Mesendoderm (in vitro differentiated cells): ENCODE results near the gene LAG3.
A peak's percentile ranks its signal among the peaks of the same experiment; 100 is the strongest.

Experiments used
- DNase-seq: peaks from one replicate; pipeline ENCODE4 v3.0.0; 2013
- H2AK5ac ChIP-seq: 2 replicates; pipeline ENCODE4 v1.6.1; 2013; ENCODE audit warnings: low read length, inconsistent platforms
- H2BK120ac ChIP-seq: 2 replicates; pipeline ENCODE4 v1.6.1; 2013; ENCODE audit warnings: low read depth, mild to moderate bottlenecking, low read length, moderate library complexity, mixed read lengths
- H2BK15ac ChIP-seq: replicated peaks from 2 replicates; pipeline ENCODE4 v1.6.1; 2013; ENCODE audit warnings: low read depth, mild to moderate bottlenecking, moderate library complexity
- H2BK5ac ChIP-seq: 2 replicates; pipeline ENCODE4 v1.6.1; 2013; ENCODE audit warnings: low read length, inconsistent platforms
- H3K18ac ChIP-seq: 2 replicates; pipeline ENCODE4 v1.6.1; 2013; ENCODE audit warnings: mild to moderate bottlenecking, low read length, mixed read lengths
- H3K23ac ChIP-seq: one replicate; pipeline ENCODE4 v1.6.1; 2013; ENCODE audit warnings: low read length
- H3K27ac ChIP-seq: 2 replicates; pipeline ENCODE4 v1.5.1; 2013; ENCODE audit warnings: low read depth, mild to moderate bottlenecking, inconsistent platforms, low read length, moderate library complexity
- H3K27me3 ChIP-seq: 2 replicates; pipeline ENCODE4 v1.6.1; 2013; ENCODE audit warnings: low read length, control low read depth, mild to moderate bottlenecking, inconsistent platforms; ENCODE audit not compliant: insufficient read depth, poor library complexity
- H3K36me3 ChIP-seq: 2 replicates; pipeline ENCODE4 v1.6.1; 2013; ENCODE audit warnings: low read length, inconsistent platforms; ENCODE audit not compliant: control insufficient read depth, insufficient read depth
- H3K4ac ChIP-seq: one replicate; pipeline ENCODE4 v1.6.1; 2013; ENCODE audit warnings: low read depth, mild to moderate bottlenecking, low read length, moderate library complexity
- H3K4me1 ChIP-seq: 2 replicates; pipeline ENCODE4 v1.6.1; 2013; ENCODE audit warnings: low read depth, low read length, inconsistent platforms; ENCODE audit not compliant: control insufficient read depth
- H3K4me2 ChIP-seq: 2 replicates; pipeline ENCODE4 v1.6.1; 2013; ENCODE audit warnings: low read length
- H3K4me3 ChIP-seq: 2 replicates; pipeline ENCODE4 v1.5.1; 2013; ENCODE audit warnings: mild to moderate bottlenecking, low read length
- H3K56ac ChIP-seq: one replicate; pipeline ENCODE4 v1.6.1; 2013; ENCODE audit warnings: low read length
- H3K79me1 ChIP-seq: 2 replicates; pipeline ENCODE4 v1.6.1; 2013; ENCODE audit warnings: low read length, inconsistent platforms
- H3K79me2 ChIP-seq: 2 replicates; pipeline ENCODE4 v1.6.1; 2013; ENCODE audit warnings: mild to moderate bottlenecking, low read length; ENCODE audit not compliant: control insufficient read depth, insufficient read depth
- H3K9ac ChIP-seq: 2 replicates; pipeline ENCODE4 v1.6.1; 2013; ENCODE audit warnings: low read length, inconsistent platforms
- H4K5ac ChIP-seq: one replicate; pipeline ENCODE4 v1.6.1; 2013; ENCODE audit warnings: low read length
- H4K8ac ChIP-seq: one replicate; pipeline ENCODE4 v1.6.1; 2013; ENCODE audit warnings: low read depth, mild to moderate bottlenecking, control low read depth, low read length, moderate library complexity
- WGBS: extraction: QIAGEN DNeasy Blood & Tissue Kit; methylation state at CpG from one replicate; pipeline ENCODE4 v1.1.7; 2013; ENCODE audit warnings: low lambda C conversion rate, missing lambda C conversion rate; ENCODE audit not compliant: insufficient coverage; ENCODE audit errors: extremely low coverage; 5-methylcytosine and 5-hydroxymethylcytosine counted together

Gene LAG3

DNA sequence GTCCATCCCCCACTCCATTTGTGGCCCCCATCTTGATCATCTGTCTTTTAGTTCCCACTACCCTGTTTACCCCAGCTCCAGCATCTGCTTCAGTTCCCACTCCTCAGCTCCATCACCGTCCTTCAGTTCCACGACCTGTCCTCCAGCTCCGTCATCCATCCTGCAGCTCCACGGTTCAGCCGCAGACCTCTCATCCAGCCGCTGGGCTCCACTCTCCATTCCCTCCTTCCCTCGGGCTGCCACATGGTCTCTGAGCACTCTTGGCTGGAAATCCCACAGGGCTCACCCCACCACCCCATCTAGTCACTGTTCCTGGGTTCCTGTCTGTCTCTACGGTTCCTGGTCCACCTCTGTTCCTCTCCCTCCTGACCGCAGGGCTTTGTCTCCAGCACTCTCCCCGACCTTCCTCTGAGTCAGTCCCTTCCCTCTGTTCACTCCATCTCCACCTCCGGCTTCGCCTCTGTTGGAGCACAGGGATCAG is 52.6 kb downstream of the LAG3 start:
- Histone ChIP-seq H3K27me3 (peaks cover 2% of the 10 kb centered on the region), H3K4me2 (peak overlapping the region; percentile 94), H3K27ac (no peak overlapping the region), H3K18ac (no peak overlapping the region), H3K4ac (no peak overlapping the region), H2BK5ac (no peak overlapping the region), H2AK5ac (no peak overlapping the region), H3K4me1 (peaks cover 9% of the 10 kb centered on the region), H2BK120ac (no peak overlapping the region), H3K36me3 (no peaks in the 10 kb centered on the region), H3K9ac (peak overlapping the region; percentile 61), H4K8ac (no peak overlapping the region), H3K79me1 (peaks cover 3% of the 10 kb centered on the region), H4K5ac (no peak overlapping the region), H3K23ac (no peak overlapping the region), H3K79me2 (peaks cover 4% of the 10 kb centered on the region), H3K56ac (peak overlapping the region; percentile 75), H2BK15ac (no peak overlapping the region), H3K4me3 (peak overlapping the region; percentile 16)
- no CpG with 5 or more reads among the region's 12 CpGs for WGBS
- DNase-seq = peak; percentile 65

DNA sequence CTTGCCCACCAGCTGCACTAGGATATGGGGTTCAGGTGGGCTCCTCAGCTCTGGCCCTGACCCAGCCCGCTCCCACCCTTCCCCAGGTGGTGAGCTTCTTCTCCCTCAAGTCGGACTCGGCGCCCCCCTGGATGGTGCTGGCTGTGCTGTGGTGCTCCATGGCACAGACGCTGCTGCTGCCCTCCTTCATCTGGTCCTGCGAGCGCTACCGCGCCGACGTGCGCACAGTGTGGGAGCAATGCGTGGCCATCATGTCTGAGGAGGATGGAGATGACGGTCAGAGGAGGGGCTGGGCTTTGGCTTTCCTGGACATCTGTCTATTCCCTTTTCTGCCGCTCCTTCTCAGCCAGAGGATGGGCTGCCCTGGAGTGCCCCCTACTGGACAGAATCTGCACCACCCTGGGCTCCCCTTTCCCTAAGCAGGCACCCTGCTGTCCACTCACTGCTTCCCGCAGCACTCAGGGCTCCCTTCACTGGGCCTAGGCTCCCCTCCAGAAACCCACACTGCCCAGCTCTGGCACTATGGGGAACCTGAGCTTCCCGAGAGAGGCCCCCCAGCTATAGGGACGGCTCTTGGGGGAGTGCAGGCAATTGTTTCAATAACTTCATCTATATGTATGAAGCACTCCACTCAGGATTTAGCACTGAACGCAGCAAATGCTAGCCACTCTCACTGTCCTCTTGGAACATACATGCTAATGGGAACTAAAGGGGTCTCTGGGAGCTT is 53.2 kb downstream of the LAG3 start:
- WGBS = no CpG with 5 or more reads among the region's 19 CpGs
- Histone ChIP-seq H3K27ac (no peak overlapping the region), H4K5ac (no peak overlapping the region)

DNA sequence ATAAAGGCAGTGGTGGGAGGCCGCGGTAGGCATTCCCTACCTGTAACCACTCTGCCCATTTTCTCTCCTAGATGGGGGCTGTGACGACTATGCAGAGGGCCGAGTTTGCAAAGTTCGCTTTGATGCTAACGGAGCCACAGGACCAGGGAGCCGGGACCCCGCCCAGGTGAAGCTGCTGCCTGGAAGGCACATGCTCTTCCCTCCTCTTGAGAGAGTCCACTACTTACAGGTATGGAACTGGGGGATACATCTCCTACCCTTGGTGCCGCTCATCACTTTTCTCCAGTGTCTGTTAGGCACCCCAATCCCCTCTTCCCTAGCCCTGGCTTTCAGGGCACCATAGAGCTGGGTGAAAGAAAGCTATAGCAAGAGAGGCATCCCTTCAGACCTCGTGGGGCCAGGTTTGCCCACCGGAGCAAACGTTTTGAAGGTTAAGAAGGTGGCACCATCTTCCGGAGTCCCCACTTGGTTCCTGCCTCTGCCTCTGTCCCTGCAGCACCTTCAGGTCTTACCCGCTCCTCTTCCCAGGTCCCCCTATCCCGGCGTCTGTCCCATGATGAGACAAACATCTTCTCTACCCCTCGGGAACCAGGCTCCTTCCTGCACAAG is 53.9 kb downstream of the LAG3 start:
- H4K8ac ChIP-seq = no peak overlapping the region
- no peak overlapping the region for H2BK120ac ChIP-seq
- no peak overlapping the region for H3K4me3 ChIP-seq
- no peak overlapping the region for H3K23ac ChIP-seq
- H3K9ac ChIP-seq = no peak overlapping the region
- H3K4me1 ChIP-seq = peaks cover 6% of the 10 kb centered on the region
- no peak overlapping the region for H3K4me2 ChIP-seq
- no peak overlapping the region for H4K5ac ChIP-seq
- WGBS = no CpG with 5 or more reads among the region's 17 CpGs
- H3K36me3 ChIP-seq = no peaks in the 10 kb centered on the region
- H3K18ac ChIP-seq = no peak overlapping the region
- no peak overlapping the region for H2BK15ac ChIP-seq
- no peak overlapping the region for H3K27ac ChIP-seq
- peaks cover 9% of the 10 kb centered on the region for H3K79me1 ChIP-seq
- H3K56ac ChIP-seq = no peak overlapping the region
- no peak overlapping the region for H2AK5ac ChIP-seq
- no peak overlapping the region for H3K4ac ChIP-seq
- H2BK5ac ChIP-seq = no peak overlapping the region
- no peak for DNase-seq
- peaks cover 4% of the 10 kb centered on the region for H3K79me2 ChIP-seq
- peaks cover 2% of the 10 kb centered on the region for H3K27me3 ChIP-seq

More for the DNA sequence above, 53.2 kb downstream of the LAG3 start:
- Histone ChIP-seq H3K4ac (no peak overlapping the region), H3K56ac (peak overlapping the region; percentile 75), H3K79me1 (peaks cover 8% of the 10 kb centered on the region), H3K36me3 (no peaks in the 10 kb centered on the region), H3K4me2 (peak overlapping the region; percentile 94), H2AK5ac (no peak overlapping the region), H3K27me3 (peaks cover 2% of the 10 kb centered on the region), H3K9ac (peak overlapping the region; percentile 61), H2BK120ac (no peak overlapping the region), H3K18ac (no peak overlapping the region), H3K4me1 (peaks cover 9% of the 10 kb centered on the region), H4K8ac (no peak overlapping the region), H2BK15ac (no peak overlapping the region), H3K4me3 (peak overlapping the region; percentile 16), H2BK5ac (no peak overlapping the region), H3K79me2 (peaks cover 4% of the 10 kb centered on the region), H3K23ac (no peak overlapping the region)
- DNase-seq = peak; percentile 83

DNA sequence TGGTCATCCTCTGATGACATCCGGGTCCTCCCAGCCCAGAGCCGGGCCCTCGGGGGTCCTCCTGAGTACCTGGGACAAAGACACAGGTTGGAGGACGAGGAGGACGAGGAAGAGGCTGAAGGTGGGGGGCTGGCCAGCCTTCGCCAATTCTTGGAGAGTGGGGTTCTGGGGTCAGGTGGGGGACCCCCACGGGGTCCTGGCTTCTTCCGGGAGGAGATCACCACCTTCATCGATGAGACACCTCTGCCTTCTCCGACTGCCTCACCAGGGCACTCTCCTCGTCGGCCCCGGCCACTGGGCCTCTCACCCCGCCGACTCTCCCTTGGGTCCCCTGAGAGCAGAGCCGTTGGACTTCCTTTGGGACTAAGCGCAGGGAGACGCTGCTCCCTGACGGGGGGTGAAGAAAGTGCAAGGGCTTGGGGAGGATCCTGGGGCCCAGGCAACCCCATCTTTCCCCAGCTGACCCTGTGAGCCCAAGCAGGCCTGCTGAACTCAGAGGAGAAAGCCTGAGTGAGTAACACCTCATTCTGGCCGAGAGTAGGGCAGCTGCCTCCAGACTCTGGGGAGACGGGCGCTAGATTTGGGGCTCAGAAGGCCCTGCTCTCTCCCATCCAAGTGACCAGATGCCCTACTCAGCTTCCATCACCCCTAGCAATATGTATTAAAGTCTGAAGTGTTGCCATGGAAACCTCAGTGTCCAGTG is 54.6 kb downstream of the LAG3 start:
- DNase-seq = no peak
- Histone ChIP-seq H3K27ac (no peak overlapping the region), H3K4me2 (no peak overlapping the region), H3K27me3 (peaks cover 2% of the 10 kb centered on the region), H2BK120ac (no peak overlapping the region), H3K9ac (peak overlapping the region; percentile 45), H4K5ac (no peak overlapping the region), H2BK5ac (no peak overlapping the region), H2BK15ac (no peak overlapping the region), H3K4me3 (no peak overlapping the region), H3K56ac (peak overlapping the region; percentile 59), H3K4ac (no peak overlapping the region), H3K18ac (no peak overlapping the region), H3K4me1 (peaks cover 6% of the 10 kb centered on the region), H3K36me3 (peaks cover 4% of the 10 kb centered on the region), H3K79me2 (peaks cover 4% of the 10 kb centered on the region), H4K8ac (no peak overlapping the region), H2AK5ac (no peak overlapping the region), H3K23ac (no peak overlapping the region), H3K79me1 (peaks cover 12% of the 10 kb centered on the region)
- no CpG with 5 or more reads among the region's 22 CpGs for WGBS

DNA sequence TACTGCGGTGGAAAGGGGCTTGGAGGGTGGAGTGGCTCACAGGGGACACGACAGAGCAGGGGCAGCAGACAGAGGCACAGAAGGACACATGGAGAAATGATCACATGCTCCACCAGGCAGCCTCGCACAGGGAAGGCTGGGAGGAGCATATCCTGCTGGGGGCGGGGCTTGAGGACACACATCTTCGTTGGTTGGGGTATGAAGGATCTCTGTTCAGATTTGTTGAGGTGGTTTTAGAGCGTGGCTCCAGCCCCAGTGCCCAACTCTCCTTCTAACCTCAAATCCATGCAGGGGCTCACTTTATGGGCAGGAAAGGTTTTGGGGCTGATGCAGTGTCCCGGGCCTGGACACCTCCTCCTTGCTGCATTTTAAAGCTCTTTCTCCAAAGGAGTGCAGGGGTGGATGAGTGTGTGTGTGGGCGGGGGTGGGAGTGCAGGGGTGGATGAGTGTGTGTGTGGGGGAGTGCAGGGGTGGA is 55.2 kb downstream of the LAG3 start:
- peaks cover 2% of the 10 kb centered on the region for H3K27me3 ChIP-seq
- no peak overlapping the region for H2BK120ac ChIP-seq
- no peak overlapping the region for H3K18ac ChIP-seq
- no peak overlapping the region for H3K4me2 ChIP-seq
- H3K27ac ChIP-seq = no peak overlapping the region
- H4K5ac ChIP-seq = no peak overlapping the region
- no CpG with 5 or more reads among the region's 8 CpGs for whole genome bisulfite sequencing
- no peak overlapping the region for H4K8ac ChIP-seq
- H3K23ac ChIP-seq = no peak overlapping the region
- peaks cover 4% of the 10 kb centered on the region for H3K79me2 ChIP-seq
- peaks cover 4% of the 10 kb centered on the region for H3K36me3 ChIP-seq
- H3K56ac ChIP-seq = peak overlapping the region; percentile 51
- H2BK15ac ChIP-seq = no peak overlapping the region
- peaks cover 2% of the 10 kb centered on the region for H3K4me1 ChIP-seq
- peak overlapping the region; percentile 10 for H3K4ac ChIP-seq
- H2AK5ac ChIP-seq = no peak overlapping the region
- peak; percentile 92 for DNase-seq
- no peak overlapping the region for H3K4me3 ChIP-seq
- peak overlapping the region; percentile 45 for H3K9ac ChIP-seq
- no peak overlapping the region for H2BK5ac ChIP-seq
- peaks cover 12% of the 10 kb centered on the region for H3K79me1 ChIP-seq
